SK-N-MC (cell line): ENCODE data around the gene GVQW3.
A peak's percentile ranks its signal among the peaks of the same experiment; 100 is the strongest.

ENCODE experiments used
- DNase-seq: peaks from one replicate; pipeline ENCODE4 v3.0.0-alpha.2; 2011; ENCODE audit warnings: low read depth, low spot score
- H3K27ac ChIP-seq: fragments of 200-600 bp; sonication (generic); 2 replicates; pipeline ENCODE4 v1.5.1; 2016; ENCODE audit warnings: mixed run types
- H3K36me3 ChIP-seq: fragments of 200-600 bp; sonication (generic); 2 replicates; pipeline ENCODE4 v1.6.1; 2017; ENCODE audit warnings: antibody characterized with exemption, low read length, mixed read lengths; ENCODE audit not compliant: insufficient read depth
- H3K4me3 ChIP-seq: fragments of 200-600 bp; sonication (generic); 2 replicates; pipeline ENCODE4 v1.5.1; 2016
- H3K9ac ChIP-seq: fragments of 200-600 bp; sonication (generic); 2 replicates; pipeline ENCODE4 v1.8.0; 2017; ENCODE audit warnings: mixed run types, mixed read lengths; ENCODE audit not compliant: insufficient read length
- H3K9me3 ChIP-seq: fragments of 200-600 bp; sonication (generic); 2 replicates; pipeline ENCODE4 v1.6.1; 2017; ENCODE audit warnings: low read depth, mild to moderate bottlenecking, antibody characterized with exemption, low read length, moderate library complexity, mixed read lengths
- EZH2 ChIP-seq: fragments of 200-600 bp; sonication (generic); IDR thresholded peaks from one replicate; pipeline ENCODE4 v1.6.1; 2017; ENCODE audit warnings: antibody characterized with exemption
- FOXP2 ChIP-seq: optimal IDR thresholded peaks from 2 replicates; pipeline ENCODE3; 2011; ENCODE audit warnings: mild to moderate bottlenecking, moderate library complexity; ENCODE audit not compliant: insufficient read depth; ENCODE audit errors: extremely low read length, control extremely low read depth
- POLR2AphosphoS5 ChIP-seq: IDR thresholded peaks from 2 replicates; pipeline ENCODE4 v1.6.1; 2012; ENCODE audit warnings: mild to moderate bottlenecking, low read depth, low read length, borderline replicate concordance

The GVQW3 gene

GRCh38 chr11:76380977-76381719 lies at the start of gene GVQW3, which contains the start of gene THAP12:
Gene GVQW3 (plus strand): TSS chr11:76381323. CDS start chr11:76381829, 506 bp downstream.
Gene THAP12 (minus strand): TSS chr11:76381132. CDS start chr11:76380836, 296 bp downstream.
- TF ChIP-seq FOXP2: no peak
- peak; percentile 96 for TF ChIP-seq POLR2AphosphoS5
- no peak for TF ChIP-seq EZH2
- H3K36me3 ChIP-seq: no peaks in the 10 kb centered on the region
- no peaks in the 10 kb centered on the region for H3K9me3 ChIP-seq
- peak; percentile 59 for DNase-seq
- H3K27ac ChIP-seq: no peak within 1 kb of the TSS
- peak within 1 kb of the TSS; percentile 94 for H3K4me3 ChIP-seq
- H3K9ac ChIP-seq: peak within 1 kb of the TSS; percentile 89

- no peaks in the 10 kb centered on the region for H3K9me3 ChIP-seq
- TF ChIP-seq EZH2 (no peak), POLR2AphosphoS5 (no peak), FOXP2 (no peak)
- H3K9ac ChIP-seq: no peak overlapping the region
- DNase-seq: no peak
- H3K36me3 ChIP-seq: no peaks in the 10 kb centered on the region
- no peak overlapping the region for H3K4me3 ChIP-seq
- H3K27ac ChIP-seq: no peak overlapping the region
Measured at GRCh38 chr11:76334826-76335389, 46.2 kb upstream of the GVQW3 start.

- Histone ChIP-seq H3K36me3 (no peaks in the 10 kb centered on the region), H3K9me3 (no peaks in the 10 kb centered on the region), H3K9ac (no peak overlapping the region), H3K27ac (no peak overlapping the region), H3K4me3 (no peak overlapping the region)
- DNase-seq: no peak
- TF ChIP-seq POLR2AphosphoS5 (no peak), FOXP2 (no peak)
Measured at GRCh38 chr11:76335842-76336241, 45.3 kb upstream of the GVQW3 start.

GRCh38 chr11:76336597-76336996 lies 44.5 kb upstream of the GVQW3 start:
- TF ChIP-seq POLR2AphosphoS5: no peak
- no peak for TF ChIP-seq FOXP2
- TF ChIP-seq EZH2: no peak
- no peaks in the 10 kb centered on the region for H3K9me3 ChIP-seq
- no peak for DNase-seq
- H3K9ac ChIP-seq: no peak overlapping the region
- H3K4me3 ChIP-seq: no peak overlapping the region
- H3K36me3 ChIP-seq: no peaks in the 10 kb centered on the region
- no peak overlapping the region for H3K27ac ChIP-seq

- no peak for TF ChIP-seq FOXP2
- TF ChIP-seq EZH2: no peak
- TF ChIP-seq POLR2AphosphoS5: no peak
- H3K36me3 ChIP-seq: no peaks in the 10 kb centered on the region
Measured at GRCh38 chr11:76337469-76337868, 43.7 kb upstream of the GVQW3 start.

DNA sequence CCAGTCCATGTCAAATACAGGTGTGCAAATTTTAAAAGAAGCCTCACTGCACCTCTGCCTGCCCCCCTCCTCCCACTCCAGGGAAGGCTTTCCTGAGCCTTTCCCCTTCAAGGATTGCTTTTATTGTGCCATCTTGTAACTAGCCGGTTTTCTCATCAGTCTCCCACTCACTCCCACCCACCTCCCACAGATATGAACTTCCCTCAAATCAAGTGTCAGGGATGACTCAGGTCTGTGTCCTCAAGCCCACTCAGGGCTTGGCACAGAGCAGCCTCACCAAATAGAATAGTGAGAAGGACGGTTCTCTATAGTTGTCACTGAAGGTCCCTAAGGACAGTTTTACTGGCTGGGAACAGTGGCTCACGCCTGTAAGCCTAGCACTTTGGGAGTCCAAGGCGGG lies 43.2 kb upstream of the GVQW3 start:
- no peak for DNase-seq
- no peak overlapping the region for H3K9ac ChIP-seq
- no peak overlapping the region for H3K4me3 ChIP-seq
- H3K27ac ChIP-seq: no peak overlapping the region
- no peaks in the 10 kb centered on the region for H3K9me3 ChIP-seq
- no peaks in the 10 kb centered on the region for H3K36me3 ChIP-seq
- TF ChIP-seq EZH2: no peak
- TF ChIP-seq POLR2AphosphoS5: no peak
- no peak for TF ChIP-seq FOXP2

More at GRCh38 chr11:76337469-76337868, 43.7 kb upstream of the GVQW3 start:
- H3K9me3 ChIP-seq: no peaks in the 10 kb centered on the region
- no peak overlapping the region for H3K4me3 ChIP-seq
- no peak overlapping the region for H3K9ac ChIP-seq
- H3K27ac ChIP-seq: no peak overlapping the region
- no peak for DNase-seq

DNA sequence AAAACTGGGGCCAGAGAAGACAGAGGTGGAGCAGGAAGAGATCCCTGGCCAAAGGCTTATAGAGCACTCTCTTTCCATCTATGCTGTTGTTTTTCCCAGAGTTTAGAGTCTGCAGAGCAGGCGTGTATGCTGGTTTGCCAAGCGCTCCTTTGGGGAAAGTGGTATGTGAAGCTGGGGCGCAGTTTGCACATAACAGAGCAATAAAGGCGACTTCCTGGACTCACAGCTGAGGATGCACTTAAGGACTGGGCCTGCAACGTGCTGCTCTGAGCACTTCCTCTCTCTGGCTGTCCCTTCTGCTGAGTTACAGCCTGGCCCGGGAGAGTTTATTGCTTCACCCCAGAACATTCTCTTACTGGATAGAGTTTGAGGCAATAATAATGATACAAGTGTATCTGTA lies 41.9 kb upstream of the GVQW3 start:
- no peak for TF ChIP-seq EZH2
- no peak for TF ChIP-seq FOXP2
- no peak for TF ChIP-seq POLR2AphosphoS5
- no peaks in the 10 kb centered on the region for H3K9me3 ChIP-seq
- no peaks in the 10 kb centered on the region for H3K36me3 ChIP-seq
- DNase-seq: no peak
- H3K9ac ChIP-seq: no peak overlapping the region
- no peak overlapping the region for H3K27ac ChIP-seq
- no peak overlapping the region for H3K4me3 ChIP-seq

DNA sequence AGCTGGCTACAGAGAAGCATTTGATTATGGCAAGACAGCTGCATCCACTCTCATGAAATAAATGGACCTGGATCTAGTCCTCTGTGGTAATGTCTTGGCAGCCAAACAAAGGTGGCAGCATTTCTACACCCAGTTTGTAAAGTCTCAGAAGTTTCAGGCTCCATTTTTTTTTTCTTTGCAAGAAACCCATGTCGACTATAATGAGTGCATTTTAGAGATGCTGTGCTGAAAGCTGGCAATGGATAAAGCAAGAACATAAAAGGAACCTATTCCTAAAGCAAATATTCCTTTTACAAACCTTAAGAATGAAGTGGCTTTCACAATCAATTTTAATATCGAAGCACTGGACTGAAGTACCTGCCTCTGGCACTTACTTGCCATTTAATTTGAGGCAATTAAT lies 33.7 kb upstream of the GVQW3 start:
- Histone ChIP-seq H3K9me3 (no peaks in the 10 kb centered on the region), H3K36me3 (peaks cover 7% of the 10 kb centered on the region; the same call in 1 of the 2 replicates), H3K27ac (peak overlapping the region; percentile 7; the same call in 1 of the 2 replicates), H3K9ac (no peak overlapping the region), H3K4me3 (no peak overlapping the region)
- no peak for DNase-seq
- TF ChIP-seq EZH2 (no peak), FOXP2 (no peak)
